ENCODE results near the gene KCNQ2.

DNA sequence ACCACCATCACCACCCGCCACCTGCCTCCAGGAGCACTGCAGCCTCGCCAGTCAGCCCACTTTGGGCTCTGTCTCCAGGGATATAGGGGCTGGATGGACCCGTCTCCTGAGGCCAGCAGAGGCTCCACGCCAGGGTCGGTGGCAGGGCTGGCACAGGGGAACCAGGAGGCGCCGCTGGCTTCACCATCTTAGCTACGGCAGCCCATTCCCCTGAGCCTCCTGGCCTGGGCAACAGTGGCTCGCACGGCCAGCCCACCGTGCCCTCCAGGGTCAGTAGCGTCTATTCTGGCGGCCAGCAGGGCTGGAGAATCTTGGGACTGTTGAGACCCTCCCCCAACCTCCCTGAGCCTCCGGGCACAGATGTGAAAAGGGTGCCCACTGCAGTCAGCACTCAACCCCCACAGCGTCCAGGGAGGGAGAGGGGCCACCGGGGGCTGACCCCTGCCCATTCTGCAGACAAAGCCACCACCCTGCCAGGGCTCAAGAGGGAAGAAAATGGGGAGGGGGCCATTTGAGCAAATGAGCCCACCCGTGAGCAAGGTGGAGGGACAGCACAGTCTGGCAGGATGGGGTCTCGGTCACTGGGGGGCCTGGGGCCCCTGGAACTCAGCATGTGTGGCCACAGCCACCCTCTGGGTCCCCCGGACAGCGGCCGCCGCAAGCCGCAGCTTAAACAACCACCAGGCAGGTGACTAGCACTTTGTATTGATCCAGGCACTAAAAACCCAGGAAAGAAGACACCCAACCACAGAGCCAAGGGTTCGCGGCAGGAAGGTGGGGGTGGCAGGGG lies 28.7 kb downstream of the KCNQ2 start:
- TF ChIP-seq, protein P1, sequence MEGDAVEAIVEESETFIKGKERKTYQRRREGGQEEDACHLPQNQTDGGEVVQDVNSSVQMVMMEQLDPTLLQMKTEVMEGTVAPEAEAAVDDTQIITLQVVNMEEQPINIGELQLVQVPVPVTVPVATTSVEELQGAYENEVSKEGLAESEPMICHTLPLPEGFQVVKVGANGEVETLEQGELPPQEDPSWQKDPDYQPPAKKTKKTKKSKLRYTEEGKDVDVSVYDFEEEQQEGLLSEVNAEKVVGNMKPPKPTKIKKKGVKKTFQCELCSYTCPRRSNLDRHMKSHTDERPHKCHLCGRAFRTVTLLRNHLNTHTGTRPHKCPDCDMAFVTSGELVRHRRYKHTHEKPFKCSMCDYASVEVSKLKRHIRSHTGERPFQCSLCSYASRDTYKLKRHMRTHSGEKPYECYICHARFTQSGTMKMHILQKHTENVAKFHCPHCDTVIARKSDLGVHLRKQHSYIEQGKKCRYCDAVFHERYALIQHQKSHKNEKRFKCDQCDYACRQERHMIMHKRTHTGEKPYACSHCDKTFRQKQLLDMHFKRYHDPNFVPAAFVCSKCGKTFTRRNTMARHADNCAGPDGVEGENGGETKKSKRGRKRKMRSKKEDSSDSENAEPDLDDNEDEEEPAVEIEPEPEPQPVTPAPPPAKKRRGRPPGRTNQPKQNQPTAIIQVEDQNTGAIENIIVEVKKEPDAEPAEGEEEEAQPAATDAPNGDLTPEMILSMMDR (conservative IDR thresholded peaks at IDR 0.05; ENCODE audit: low read depth in 2 of 2) = no peak
- TF ChIP-seq, protein P2, sequence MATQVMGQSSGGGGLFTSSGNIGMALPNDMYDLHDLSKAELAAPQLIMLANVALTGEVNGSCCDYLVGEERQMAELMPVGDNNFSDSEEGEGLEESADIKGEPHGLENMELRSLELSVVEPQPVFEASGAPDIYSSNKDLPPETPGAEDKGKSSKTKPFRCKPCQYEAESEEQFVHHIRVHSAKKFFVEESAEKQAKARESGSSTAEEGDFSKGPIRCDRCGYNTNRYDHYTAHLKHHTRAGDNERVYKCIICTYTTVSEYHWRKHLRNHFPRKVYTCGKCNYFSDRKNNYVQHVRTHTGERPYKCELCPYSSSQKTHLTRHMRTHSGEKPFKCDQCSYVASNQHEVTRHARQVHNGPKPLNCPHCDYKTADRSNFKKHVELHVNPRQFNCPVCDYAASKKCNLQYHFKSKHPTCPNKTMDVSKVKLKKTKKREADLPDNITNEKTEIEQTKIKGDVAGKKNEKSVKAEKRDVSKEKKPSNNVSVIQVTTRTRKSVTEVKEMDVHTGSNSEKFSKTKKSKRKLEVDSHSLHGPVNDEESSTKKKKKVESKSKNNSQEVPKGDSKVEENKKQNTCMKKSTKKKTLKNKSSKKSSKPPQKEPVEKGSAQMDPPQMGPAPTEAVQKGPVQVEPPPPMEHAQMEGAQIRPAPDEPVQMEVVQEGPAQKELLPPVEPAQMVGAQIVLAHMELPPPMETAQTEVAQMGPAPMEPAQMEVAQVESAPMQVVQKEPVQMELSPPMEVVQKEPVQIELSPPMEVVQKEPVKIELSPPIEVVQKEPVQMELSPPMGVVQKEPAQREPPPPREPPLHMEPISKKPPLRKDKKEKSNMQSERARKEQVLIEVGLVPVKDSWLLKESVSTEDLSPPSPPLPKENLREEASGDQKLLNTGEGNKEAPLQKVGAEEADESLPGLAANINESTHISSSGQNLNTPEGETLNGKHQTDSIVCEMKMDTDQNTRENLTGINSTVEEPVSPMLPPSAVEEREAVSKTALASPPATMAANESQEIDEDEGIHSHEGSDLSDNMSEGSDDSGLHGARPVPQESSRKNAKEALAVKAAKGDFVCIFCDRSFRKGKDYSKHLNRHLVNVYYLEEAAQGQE (IDR thresholded peaks at IDR 0.05; ENCODE audit: unreplicated experiment) = no peak
- no peak for TF ChIP-seq EZH2phosphoT487 (IDR thresholded peaks at IDR 0.05; ENCODE audit: unreplicated experiment)
- no peak for TF ChIP-seq EZH2 (IDR thresholded peaks at IDR 0.05; ENCODE audit: low read depth, unreplicated experiment)
- TF ChIP-seq NANOG (IDR thresholded peaks at IDR 0.05; ENCODE audit: borderline replicate concordance) = no peak
- TF ChIP-seq STAT1 (IDR thresholded peaks at IDR 0.05; ENCODE audit: unreplicated experiment) = no peak
- TF ChIP-seq ETS1 (IDR thresholded peaks at IDR 0.05) = no peak
- TF ChIP-seq POLR2AphosphoS5 (IDR thresholded peaks at IDR 0.05; ENCODE audit: low read depth) = no peak
- TF ChIP-seq CREB1 (CRISPR knock-in tag; IDR thresholded peaks at IDR 0.05; ENCODE audit: low read depth) = no peak

Measured in GM23338 (cell line).